ENCODE results near the gene MEGF9.
"Not testable (repeated sequence)": the region's sequence is repeated elsewhere in the genome, so short reads cannot be mapped to it uniquely, and the experiment has no call there.

The MEGF9 gene

DNA sequence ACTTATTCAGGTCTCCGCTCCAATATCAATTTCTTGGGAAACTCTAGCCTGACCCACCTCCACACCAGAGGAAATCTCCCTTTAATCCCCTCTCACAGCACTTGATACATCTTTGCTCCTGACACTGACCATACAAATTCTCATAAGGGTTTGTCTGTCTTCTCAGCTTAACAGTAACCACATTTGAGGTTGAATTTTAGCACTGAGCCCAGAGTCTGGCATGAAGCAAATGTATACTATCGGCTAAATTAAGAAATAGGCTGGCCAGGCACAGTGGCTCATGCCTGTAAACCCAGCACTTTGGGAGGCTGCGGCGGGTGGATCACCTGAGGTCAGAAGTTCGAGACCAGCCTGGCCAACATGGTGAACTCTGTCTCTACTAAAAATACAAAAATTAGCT lies 144.0 kb downstream of the MEGF9 start:
- no peak for DNase-seq

GRCh38 chr9:120569556-120569955 lies 144.7 kb downstream of the MEGF9 start:
- no peak for DNase-seq

- DNase-seq: no peak
Measured at GRCh38 chr9:120568816-120569215, 145.5 kb downstream of the MEGF9 start.

- DNase-seq: no peak
Measured at GRCh38 chr9:120567874-120568273, 146.4 kb downstream of the MEGF9 start.

DNA sequence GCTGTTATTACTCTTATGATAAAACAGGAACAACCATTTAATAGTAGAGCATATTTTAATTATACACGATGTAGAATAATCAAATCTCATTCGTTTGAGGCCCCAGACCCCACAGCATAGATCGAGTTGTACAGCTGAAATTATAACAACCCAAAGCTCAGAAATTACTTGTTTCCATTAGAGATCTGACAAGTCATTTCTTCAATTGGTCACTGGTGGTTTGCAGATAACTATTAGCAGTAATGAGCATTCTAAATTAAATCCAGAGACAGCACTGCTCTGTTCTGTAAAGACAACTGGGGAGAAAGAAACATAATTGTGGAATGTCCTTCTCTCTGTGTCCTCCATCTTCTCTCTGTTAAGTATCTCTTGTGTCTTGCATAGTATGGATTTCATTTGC lies 147.2 kb downstream of the MEGF9 start:
- DNase-seq: no peak

DNA sequence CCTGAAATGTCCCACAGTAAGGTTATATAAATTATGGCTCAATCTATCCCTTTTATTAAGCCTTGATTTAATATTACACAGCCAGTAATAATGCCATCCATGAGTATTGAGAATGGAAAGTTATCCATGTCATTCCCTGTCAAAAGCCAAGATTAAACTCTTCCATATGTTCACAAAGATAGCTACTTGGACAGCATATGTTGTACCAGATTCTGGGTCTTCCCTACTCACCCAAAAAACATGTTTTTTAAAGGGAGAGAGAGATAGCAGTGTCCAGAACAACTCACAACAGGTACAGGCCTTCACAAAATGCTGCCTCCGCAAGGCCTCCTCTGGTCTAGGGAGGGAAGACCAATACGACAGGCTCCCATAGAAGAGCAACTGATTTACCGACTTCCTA lies 149.7 kb downstream of the MEGF9 start:
- DNase-seq: no peak

DNA sequence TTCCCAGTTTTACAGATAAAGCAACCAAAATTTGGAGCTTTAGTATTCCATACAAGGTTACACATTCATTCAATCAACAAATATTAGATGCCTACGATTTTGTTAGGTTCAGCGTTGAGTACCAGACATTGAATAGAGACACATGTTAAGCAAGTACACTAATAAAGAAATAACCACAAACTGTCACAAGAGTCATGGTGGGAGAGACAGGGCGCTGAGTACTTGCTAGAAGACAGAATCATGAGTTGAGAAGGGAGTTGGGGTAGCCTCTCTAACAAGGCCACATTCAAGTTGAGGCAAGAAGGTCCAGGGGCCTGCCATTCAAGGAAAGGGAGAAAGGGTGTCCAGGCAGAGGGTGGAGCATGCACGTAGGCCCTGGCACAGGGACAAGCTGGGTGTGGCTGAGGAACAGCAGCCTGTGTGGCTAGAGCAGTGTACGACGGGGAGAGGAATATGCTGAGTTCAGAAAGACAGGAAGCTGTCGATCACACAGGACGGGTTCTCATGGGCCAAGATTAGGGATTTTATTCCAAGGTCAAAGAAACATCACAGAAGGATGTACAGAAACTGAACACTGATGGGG lies 151.3 kb downstream of the MEGF9 start:
- DNase-seq: no peak

DNA sequence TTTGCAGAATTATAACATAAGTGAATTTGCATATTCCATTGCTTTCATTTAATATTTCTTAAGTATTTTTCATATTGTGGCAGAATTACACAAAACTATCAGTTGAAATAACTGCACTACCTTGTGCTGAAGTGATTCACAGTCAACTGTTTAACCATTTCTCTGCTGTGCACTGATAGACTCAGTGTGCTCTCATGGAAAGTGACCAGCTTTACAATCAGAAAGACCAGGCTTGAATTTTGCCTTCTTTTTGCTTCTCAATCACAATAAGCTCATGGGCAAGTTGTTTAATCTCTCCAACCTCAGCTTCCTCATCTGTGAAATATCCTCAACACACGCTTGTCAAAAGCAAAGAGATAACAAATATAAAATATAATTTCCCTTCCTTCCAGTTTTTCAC lies 152.6 kb downstream of the MEGF9 start:
- no peak for DNase-seq

DNA sequence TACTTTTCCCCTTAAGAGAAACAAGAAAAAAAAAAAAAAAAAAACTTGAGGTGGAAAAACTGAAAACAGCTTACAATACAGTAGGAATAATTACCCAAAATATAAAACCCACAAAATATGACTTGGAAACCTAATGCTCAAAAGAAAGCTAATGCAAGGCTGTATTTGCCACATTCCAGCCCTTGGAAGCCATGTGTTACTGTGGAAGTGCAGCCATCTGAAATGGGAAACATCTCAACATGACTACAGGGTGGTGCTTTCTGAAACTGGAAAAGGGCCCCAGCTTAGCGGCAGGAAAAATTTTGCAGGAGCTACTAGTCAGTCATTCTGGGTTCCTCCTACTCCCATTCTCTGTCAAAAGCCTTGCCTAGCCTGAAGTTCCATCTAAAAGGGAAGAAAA lies 154.7 kb downstream of the MEGF9 start:
- DNase-seq: no peak

GRCh38 chr9:120558454-120558853 lies 155.8 kb downstream of the MEGF9 start:
- no peak for DNase-seq

- no peak for DNase-seq
Measured at GRCh38 chr9:120557205-120557604, 157.1 kb downstream of the MEGF9 start.

DNA sequence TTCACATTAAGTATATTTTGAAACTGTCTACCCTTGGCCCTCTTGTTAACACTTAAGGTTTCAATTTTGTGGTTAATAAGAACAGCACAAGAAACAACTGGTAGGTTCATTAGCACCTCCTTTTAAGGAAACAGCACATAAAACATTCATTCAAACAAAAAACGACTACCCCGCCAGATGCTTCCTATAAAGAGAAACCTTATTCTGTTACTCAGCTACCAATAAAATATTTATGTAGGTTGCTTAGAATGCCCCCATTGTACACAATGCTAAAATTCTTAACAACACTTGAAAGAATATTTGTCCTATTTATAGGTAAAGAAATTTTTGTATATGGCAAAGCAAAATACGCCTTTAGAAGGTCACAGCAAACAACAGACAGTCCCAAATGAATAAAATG lies 157.5 kb downstream of the MEGF9 start:
- DNase-seq: no peak

- DNase-seq: no peak
Measured at GRCh38 chr9:120555839-120556238, 158.4 kb downstream of the MEGF9 start.

DNA sequence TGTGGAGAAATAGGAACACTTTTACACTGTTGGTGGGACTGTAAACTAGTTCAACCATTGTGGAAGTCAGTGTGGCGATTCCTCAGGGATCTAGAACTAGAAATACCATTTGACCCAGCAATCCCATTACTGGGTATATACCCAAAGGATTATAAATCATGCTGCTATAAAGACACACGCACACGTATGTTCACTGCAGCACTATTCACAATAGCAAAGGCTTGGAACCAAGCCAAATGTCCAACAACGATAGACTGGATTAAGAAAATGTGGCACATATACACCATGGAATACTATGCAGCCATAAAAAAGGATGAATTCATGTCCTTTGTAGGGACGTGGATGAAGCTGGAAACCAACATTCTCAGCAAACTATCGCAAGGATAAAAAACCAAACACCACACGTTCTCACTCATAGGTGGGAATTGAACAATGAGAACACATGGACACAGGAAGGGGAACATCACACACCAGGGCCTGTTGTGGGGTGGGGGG lies 162.0 kb downstream of the MEGF9 start:
- not testable (repeated sequence) for DNase-seq
